Head of caudate nucleus (tissue), 42 donors: ENCODE data around the gene HCST.
"Not testable (repeated sequence)": the region's sequence is repeated elsewhere in the genome, so short reads cannot be mapped to it uniquely, and the experiment has no call there.

Source experiments
- DNase-seq, 42 donors: peaks; one replicate each; pipeline versions ENCODE4 v3.0.0 to v3.0.0-alpha.2; 2020 to 2021; ENCODE audit warnings: mixed read lengths in 7 of 42
- intact Hi-C: fragments of 100-400 bp; cut with DNase I; formaldehyde crosslinking; loops from one replicate; pipeline ENCODE4 v1.15.0; 2022

HCST gene

GRCh38 chr19:35872180-35872579 is 30.1 kb upstream of the HCST start:
- intact Hi-C loops, result no loop called here
- DNase-seq, result no peak

GRCh38 chr19:35874392-35874930 is 27.9 kb upstream of the HCST start:
- intact Hi-C loops, result no loop called here
- DNase-seq, result no peak

- intact Hi-C loops, result no loop called here
- no peak for DNase-seq
Observed at GRCh38 chr19:35879068-35879467, 23.3 kb upstream of the HCST start.

GRCh38 chr19:35879770-35880317 is 22.5 kb upstream of the HCST start:
- DNase-seq, result peak; percentile 64 to 96 (median 85)
- intact Hi-C loops, result no loop called here

GRCh38 chr19:35882114-35882832 is 20.1 kb upstream of the HCST start:
- intact Hi-C loops, result loop anchor here (2.0 kb wide), 1 partner anchor 53 kb away; no protein-coding TSS in a partner anchor

GRCh38 chr19:35883882-35884281 is 18.4 kb upstream of the HCST start:
- no peak for DNase-seq
- intact Hi-C loops, result loop anchor here (2.0 kb wide), 1 partner anchor 51 kb away; no protein-coding TSS in a partner anchor

More at GRCh38 chr19:35882114-35882832, 20.1 kb upstream of the HCST start:
- DNase-seq, result peak in 18 of 42 donors; percentile 29 to 84 (median 68)

GRCh38 chr19:35885225-35885738 is 17.0 kb upstream of the HCST start:
- DNase-seq, result no peak

GRCh38 chr19:35885904-35886303 is 16.4 kb upstream of the HCST start:
- intact Hi-C loops, result no loop called here
- no peak for DNase-seq

More at GRCh38 chr19:35885225-35885738, 17.0 kb upstream of the HCST start:
- intact Hi-C loops, result no loop called here

GRCh38 chr19:35887197-35887596 is 15.1 kb upstream of the HCST start:
- intact Hi-C loops, result no loop called here

GRCh38 chr19:35888398-35888797 is 13.9 kb upstream of the HCST start:
- no peak for DNase-seq
- intact Hi-C loops, result no loop called here

More at GRCh38 chr19:35887197-35887596, 15.1 kb upstream of the HCST start:
- DNase-seq, result no peak

GRCh38 chr19:35889370-35890112 is 12.8 kb upstream of the HCST start:
- intact Hi-C loops, result no loop called here
- DNase-seq, result no peak

GRCh38 chr19:35890113-35890650 is 12.1 kb upstream of the HCST start:
- intact Hi-C loops, result no loop called here

GRCh38 chr19:35891819-35892218 is 10.5 kb upstream of the HCST start:
- intact Hi-C loops, DNase-seq: not testable (repeated sequence)

More at GRCh38 chr19:35890113-35890650, 12.1 kb upstream of the HCST start:
- no peak for DNase-seq

GRCh38 chr19:35894342-35894741 is 8.0 kb upstream of the HCST start:
- no peak for DNase-seq
- intact Hi-C loops, result no loop called here

- intact Hi-C loops, result no loop called here
- DNase-seq, result no peak
Observed at GRCh38 chr19:35895911-35896642, 6.3 kb upstream of the HCST start.

- intact Hi-C loops, result no loop called here
- no peak for DNase-seq
Observed at GRCh38 chr19:35896643-35897040, 5.7 kb upstream of the HCST start.

GRCh38 chr19:35897706-35898451 is 4.5 kb upstream of the HCST start:
- DNase-seq, result no peak
- intact Hi-C loops, result no loop called here

GRCh38 chr19:35898499-35898809 is 3.9 kb upstream of the HCST start:
- no peak for DNase-seq
- intact Hi-C loops, result no loop called here
